Erythroblast (primary cell): ENCODE results near the gene SERTAD2.

Experiments
- GATA1 ChIP-seq: IDR thresholded peaks from 2 replicates; pipeline ENCODE4 v1.6.1; 2011; ENCODE audit warnings: low read depth, mild to moderate bottlenecking, control low read depth, low read length, moderate library complexity
- POLR2A ChIP-seq: IDR thresholded peaks from 2 replicates; pipeline ENCODE4 v1.6.1; 2011; ENCODE audit warnings: mild to moderate bottlenecking, low read length

DNA sequence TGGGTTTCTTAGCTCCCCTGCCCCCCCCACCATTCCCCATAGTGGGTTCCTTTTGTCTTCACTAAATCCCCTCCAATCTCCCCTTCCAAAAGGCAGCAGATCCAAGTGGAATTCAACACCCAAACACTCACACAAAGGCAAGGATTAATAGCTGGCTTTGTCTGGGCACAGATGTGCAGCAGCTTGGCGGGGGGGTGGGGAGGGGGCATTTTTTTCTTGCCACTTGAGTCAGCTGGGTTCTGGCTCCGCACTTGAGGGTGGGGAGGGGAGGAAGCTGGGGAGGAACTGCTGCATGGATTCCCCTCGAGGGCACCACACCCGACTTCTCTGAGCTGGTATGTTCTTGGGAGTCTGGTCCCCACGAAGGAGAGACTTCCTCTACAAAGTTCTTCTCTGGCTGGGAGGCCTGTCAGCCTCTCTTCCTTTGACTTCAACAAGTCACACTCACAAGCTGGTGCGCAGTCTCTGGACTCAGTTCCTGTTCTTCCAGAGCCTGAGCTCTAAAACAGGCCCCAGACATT is 36.0 kb downstream of the SERTAD2 start:
- TF ChIP-seq POLR2A = no peak
- no peak for TF ChIP-seq GATA1
